ENCODE data around the gene ARHGAP4.

ARHGAP4 gene

DNA sequence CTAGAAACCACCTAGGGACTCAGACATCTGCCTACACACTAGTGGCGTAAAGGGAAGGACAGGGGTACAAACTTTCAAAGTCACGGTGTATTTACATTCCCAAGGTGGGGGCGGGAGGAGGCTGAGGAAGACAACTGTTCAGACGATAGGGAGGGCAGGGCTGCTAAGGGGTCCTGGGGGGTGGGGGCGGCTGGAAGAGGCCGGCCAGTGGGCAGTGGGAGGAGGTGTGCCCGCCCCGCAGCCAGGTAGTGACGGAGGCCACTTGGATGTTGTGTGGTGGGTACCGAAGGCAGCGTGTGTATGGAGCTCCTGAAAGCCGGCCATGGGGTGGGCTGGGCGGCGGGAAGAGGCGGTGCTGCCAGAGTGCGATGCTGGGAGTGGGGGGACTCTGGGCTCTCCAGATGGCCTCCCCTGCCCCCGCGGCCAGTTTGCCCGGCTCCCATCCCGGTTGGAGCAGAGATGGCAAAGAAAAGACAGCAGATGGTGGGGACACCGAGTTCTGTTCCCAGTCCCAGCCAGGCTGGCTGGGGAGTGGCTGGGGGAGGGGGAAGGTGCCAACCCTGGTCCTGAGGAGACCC lies 64.2 kb downstream of the ARHGAP4 start:
- Mint-ChIP-seq H3K27ac (no peak overlapping the region), H3K9me3 (no peaks in the 10 kb centered on the region), H3K27me3 (no peaks in the 10 kb centered on the region), H3K36me3 (ENCODE audit: low read depth) (no peaks in the 10 kb centered on the region), H3K4me1 (ENCODE audit: low read depth) (peaks cover 7% of the 10 kb centered on the region), H3K4me3 (no peak overlapping the region)

DNA sequence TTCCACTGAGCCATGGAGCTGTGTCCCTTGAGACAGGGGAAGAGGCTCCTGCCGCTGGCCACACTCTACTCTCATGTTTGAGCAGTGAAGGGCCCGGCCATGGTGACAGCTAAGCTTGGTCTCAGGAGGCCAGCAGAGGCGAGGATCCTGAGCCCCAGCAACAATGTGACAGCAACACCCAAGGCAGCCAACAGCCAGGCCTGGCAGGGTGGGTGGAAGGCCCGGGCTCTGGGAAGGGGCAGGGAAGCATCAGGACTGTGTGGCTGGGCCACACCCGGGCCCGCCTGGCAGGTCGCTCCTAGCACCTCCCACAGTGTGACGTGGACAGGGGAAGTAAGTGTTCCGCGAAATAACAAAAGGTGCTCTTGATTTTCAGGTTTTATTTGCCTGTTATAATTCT lies 64.9 kb downstream of the ARHGAP4 start:
- Mint-ChIP-seq H3K4me3 (no peak overlapping the region), H3K4me1 (ENCODE audit: low read depth) (peaks cover 8% of the 10 kb centered on the region), H3K27me3 (no peaks in the 10 kb centered on the region), H3K27ac (no peak overlapping the region), H3K36me3 (ENCODE audit: low read depth) (no peaks in the 10 kb centered on the region), H3K9me3 (no peaks in the 10 kb centered on the region)

Measured in stimulated activated naive CD8-positive, alpha-beta T cell treated with anti-CD3 and anti-CD28 coated beads, Interleukin-15, Interleukin-2, amounts not matched to agents 100 ng/mL and 50 ng/mL, for 24 hours (primary cell).